Right lung (tissue), 5 donors: ENCODE results near the gene SLC10A7. TPM values are rescaled to one million over a fixed set of nuclear protein-coding genes. Genes with fewer than 3 reads are reported as not detected.

ENCODE experiments used
- DNase-seq, 2 donors: peaks; one replicate each; pipeline ENCODE4 v3.0.0-alpha.2; 2013
- polyA plus RNA-seq, 5 donors: library from polyadenylated mRNA; unstranded; fragments of 120-200 nt; gene quantifications; one replicate each; pipeline versions ENCODE4 v1.2.1 to v1.2.3, GENCODE V29; 2013; ENCODE audit warnings: inconsistent platforms in 1 of 5, low replicate concordance in 1 of 5; ENCODE audit not compliant: insufficient read length in 5 of 5, insufficient read depth in 1 of 5

SLC10A7 gene
- polyA plus RNA-seq, 5 donors = 10.6 to 22.2 (median 21.8) TPM

GRCh38 chr4:146311238-146311970 is 210.3 kb downstream of the SLC10A7 start:
- DNase-seq = no peak

- DNase-seq = no peak
These were observed 211.3 kb downstream of the SLC10A7 start for GRCh38 chr4:146310319-146311021.

GRCh38 chr4:146308951-146309350 is 212.8 kb downstream of the SLC10A7 start:
- no peak for DNase-seq

DNA sequence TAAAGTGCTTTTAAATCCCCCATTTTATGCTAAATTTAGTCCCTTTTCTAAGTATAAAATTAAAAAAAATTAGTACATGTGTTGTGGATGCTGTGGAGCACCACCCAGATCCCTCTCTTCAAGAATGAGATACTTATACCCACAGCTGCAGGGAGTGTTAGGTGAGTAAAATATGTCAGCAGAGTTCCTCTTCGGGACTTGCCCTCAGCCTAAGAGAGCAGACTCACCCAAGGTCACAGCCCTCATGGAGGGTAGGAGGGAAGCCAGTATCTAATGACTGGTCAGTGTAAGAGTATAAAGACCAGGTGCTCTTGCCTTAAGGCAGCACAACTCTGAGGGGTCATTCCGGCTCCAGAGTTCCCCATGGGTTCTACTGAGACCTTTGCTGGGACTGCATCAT is 218.9 kb downstream of the SLC10A7 start:
- DNase-seq = no peak

DNA sequence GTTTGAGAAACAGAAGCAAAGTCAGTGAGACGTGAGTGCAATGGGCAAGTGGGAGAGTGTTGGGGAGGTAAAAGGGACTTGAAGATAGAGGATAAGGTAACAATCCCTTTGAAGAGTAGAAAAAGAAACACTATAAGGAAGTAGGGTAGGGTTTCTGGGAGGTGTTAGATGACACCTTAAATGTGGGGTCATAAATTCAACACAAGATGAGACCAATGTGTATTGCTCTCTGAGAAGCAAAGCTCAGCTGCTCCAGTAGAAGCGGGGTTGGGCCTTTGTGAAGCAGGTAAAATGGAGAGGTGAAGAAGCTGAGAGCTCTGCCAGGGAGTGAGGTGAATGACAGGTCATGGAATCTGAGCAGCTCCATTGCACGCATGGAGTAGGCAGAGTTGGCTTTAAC is 222.1 kb downstream of the SLC10A7 start:
- DNase-seq = no peak

DNA sequence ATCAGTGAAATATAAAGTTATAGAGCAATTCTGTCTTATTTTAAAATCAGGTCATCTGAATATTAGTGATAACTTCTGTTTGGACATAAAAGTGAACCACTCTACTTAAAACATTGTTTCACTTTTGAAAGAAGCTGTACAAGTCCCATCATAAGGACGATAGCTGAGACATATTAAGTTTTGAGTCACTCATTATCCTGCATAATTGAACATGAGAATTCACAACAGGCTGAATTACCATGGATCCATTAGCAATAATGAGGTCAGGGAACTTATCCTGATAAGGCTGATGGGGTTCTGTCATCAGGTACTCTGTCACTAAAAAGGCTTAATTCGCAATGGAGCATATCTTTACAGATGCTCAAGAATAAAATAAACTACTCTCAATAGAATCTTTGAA is 227.0 kb downstream of the SLC10A7 start:
- DNase-seq = no peak

DNA sequence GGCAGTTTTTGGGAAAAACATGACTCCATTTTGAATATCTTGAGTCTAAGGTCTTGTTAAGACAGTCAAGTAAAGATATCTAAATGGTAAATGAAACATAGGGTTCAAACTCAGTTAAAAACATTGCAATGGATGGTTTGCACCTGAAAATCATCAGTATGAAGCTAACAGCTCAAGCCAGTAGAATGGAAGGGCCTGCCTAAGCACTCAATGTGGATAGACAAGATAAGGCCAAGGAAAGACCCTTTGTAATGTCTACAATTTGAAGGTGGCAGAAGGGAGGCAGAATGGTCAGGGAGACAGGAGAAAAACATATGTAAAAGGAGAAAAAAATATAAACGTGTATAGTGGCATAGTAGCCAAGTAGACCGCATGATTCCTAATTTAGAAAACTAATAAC is 229.2 kb downstream of the SLC10A7 start:
- DNase-seq = no peak

DNA sequence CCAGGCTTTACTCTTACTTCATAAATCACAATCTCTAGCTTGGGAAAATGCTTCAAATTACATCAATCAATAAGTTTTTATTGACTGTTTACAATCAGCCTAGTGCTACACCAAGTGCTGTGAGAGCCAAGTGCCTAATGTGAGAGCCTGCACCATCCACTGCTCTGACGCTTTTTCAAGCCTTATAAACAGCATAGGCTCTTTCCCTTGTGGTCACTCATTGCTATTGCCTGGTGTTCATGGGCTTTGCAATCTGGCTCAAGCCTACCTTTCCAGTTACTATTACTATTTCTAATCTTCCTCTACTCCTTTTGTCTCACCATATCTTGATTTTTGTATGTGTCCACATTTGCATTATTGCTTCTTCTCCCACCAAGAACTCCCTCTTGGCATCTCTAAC is 230.4 kb downstream of the SLC10A7 start:
- no peak for DNase-seq

DNA sequence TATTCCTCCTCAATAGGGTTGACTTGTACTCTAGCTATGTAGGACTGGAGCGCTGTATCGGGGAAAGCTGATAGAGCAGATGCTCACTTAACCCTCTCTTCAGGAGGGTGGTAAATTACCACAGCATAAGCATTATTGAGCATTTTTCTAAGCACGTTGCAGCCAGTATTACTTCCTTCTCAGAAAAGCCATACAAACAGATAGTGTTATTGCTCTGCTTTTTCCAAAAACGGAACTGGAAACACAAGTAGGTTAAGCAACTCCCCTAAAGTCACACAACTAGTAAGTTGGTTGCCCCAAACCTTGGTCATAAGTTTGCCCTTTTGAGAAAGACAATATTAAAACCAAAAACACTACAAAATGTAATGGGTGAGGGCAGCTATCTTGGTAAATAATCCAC is 233.5 kb downstream of the SLC10A7 start:
- DNase-seq = no peak

DNA sequence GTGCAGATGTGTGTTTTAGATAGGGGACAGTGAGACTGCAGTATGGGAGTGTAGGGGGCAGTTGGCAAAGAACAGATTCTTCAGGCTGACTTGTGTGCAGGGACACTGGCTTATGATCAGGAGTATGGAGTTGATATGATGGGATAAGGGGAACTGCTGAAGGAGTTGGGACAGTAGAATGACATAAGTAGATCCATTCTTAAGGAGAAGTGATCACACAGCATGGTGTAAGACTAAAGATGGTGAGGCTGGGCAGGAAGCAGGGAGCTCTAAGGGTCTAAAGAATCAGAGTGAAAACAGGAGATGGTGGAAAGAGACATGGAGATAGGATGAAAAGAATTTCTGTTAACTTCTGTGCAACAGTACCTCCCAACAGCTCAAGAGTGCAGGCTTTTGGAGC is 236.7 kb downstream of the SLC10A7 start:
- no peak for DNase-seq

DNA sequence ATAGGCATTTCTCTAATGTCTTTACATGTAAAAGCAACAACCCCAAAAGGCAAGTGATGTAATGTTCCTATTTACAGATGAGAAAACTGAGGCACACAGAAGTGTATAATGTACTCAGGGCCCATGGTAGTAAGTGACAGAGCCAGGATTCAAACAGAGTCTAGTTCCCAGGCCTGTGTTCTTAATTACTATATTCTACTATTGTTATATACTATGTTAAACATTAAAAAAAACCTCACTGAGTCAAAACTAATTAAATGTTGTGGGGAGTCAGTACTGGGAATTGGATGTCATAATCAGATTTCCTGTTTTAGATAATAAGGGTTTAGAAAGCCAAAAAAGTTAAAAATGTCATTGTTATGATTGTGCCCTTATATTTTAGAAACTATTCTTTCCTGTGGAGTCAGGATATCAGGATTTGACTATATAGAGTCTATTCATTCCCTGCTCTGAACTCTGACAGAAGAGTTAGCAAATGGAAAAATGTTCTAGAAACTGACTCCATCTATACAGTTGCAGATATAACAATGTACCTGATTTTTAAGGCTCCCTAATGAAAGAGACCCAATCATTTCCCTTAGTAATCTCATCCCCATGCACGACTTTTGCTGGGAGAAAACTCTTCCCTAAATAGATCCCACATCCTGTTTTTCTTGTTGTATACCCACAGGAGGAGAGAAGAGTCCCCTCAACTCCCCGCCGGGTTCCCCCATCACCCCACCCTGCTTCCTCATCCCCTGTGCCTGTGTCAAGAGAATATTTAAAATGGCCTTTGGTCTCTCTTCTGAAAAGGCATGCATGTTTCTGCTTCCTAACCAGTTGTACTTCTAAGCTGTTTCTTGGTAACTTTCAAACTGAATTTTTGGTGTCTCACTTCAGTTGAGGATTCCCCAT is 237.7 kb downstream of the SLC10A7 start:
- DNase-seq = no peak

DNA sequence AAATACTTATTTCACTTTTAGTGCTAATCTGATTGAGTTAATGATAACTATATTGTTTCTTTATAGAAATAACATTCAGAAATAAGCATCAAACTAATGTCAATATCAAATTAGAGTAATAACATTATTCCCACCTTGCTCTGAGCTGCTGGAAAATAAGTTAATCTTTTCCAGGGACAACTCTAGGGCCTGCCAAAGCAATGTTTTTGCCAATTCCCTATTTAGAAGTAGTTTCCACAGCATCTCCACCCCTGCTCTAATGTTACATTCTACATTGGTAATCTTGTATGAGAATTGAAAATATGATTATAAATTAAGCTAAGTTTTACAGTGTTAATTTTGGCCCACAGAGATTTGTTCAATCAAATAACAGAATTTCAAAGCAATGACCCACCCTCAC is 239.1 kb downstream of the SLC10A7 start:
- DNase-seq = no peak

DNA sequence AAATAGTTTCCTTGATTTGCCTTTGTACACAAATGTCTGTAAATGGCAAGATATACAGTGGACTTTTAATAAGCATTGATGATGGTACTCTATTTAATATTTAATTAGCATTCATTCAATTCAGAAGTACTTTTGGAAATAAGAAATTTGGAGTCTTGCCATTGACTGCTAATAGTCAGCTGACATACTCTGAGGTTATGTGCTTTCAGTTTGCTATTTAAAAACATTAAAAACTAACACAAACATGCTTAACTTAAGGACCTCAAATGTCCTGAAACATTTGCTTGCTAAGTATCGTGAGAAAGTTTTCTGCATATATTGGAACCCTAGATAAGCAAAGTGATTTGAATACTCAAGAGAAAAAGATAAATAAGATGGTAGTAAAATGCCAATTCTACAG is 242.8 kb downstream of the SLC10A7 start:
- no peak for DNase-seq

- no peak for DNase-seq
These were observed 246.4 kb downstream of the SLC10A7 start for GRCh38 chr4:146275370-146275769.

GRCh38 chr4:146274774-146275173 is 247.0 kb downstream of the SLC10A7 start:
- no peak for DNase-seq

DNA sequence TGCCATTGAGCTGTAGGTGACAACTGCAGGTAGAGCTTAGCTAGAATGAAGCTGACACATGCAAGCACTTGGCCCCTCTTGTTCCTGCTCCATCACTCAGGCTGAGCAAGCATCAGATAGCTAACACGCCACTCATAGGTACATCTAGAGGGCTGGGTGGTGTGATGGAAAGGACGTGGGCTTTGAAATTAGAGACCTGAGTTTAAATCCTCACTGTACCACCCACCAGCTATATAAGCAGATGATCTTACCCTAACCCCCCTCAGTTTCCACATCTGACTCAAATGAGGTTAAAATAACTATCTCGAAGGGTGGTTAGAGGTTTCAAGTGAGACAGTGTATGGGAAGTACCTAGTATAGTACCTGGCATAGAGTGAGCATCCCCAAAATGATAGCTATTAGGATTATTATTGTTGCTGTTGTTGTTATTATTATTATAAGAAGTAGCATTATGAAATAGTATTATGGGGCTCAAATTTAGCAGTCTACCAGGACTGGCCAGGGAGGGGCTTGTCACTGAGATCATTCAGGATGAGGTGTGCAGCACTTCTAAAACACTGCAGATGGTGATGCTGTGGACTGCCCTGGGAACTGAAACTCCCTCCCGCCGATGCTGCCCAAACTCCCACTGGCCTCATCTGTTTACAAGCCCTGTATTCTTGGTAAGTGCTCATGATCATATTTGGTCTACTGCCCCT is 248.4 kb downstream of the SLC10A7 start:
- no peak for DNase-seq

- DNase-seq = no peak
These were observed 250.3 kb downstream of the SLC10A7 start for GRCh38 chr4:146271466-146271865.

- DNase-seq = no peak
These were observed 252.5 kb downstream of the SLC10A7 start for GRCh38 chr4:146269228-146269653.

- DNase-seq = no peak
These were observed 253.9 kb downstream of the SLC10A7 start for GRCh38 chr4:146267826-146268225.

DNA sequence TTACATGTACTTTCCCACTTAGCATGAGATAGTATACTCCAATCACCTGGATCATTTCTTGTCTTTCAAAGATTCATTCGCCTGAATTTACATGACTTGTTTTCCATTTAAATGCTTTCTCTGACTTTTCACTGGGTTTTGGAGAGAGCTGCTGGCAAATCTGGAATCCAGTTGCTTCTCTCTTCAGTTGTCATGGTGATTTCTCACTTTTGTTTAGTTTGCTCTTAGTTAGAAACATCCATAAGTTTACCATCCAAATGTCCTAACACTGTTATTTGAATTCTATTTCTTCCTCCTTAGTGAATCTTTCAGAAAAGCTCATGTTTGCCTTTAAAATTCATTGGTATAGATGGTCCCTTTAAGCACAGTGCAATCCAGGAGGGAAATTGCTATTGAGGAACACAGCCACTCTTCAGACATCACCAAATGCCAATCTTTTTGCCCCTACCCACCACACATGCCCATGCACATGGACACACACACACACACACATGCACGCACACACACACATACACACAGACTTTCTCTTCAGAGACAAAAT is 255.7 kb downstream of the SLC10A7 start:
- no peak for DNase-seq

DNA sequence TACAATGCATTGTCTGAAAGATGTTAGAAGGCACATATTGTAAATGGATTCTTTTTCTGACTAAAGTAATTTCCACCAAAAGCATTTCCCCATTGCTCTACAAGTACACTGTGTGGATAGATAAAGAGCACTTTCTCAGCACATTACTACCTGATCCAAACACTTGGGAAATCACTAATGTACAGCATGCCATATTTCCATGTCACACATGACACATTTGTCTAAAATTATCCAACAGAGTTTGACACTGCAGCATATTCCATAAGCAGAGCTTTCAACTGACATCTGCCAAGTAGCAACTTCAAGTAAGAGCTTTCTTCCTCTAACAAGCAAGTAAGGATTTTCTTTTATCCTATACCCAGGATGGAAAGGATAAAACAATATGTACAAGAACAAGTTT is 257.9 kb downstream of the SLC10A7 start:
- no peak for DNase-seq

GRCh38 chr4:146261041-146261440 is 260.7 kb downstream of the SLC10A7 start:
- no peak for DNase-seq
